ENCODE measurements around the gene CRIM1.

Gene CRIM1

GRCh38 chr2:36462311-36462935 is 106.8 kb downstream of the CRIM1 start:
- no peaks in the 10 kb centered on the region for H3K79me2 ChIP-seq (ENCODE audit: low read length)
- H3K4me1 ChIP-seq (ENCODE audit: low read length) = peaks cover 4% of the 10 kb centered on the region; the same call in 1 of the 2 replicates
- no peak overlapping the region for H3K27ac ChIP-seq (ENCODE audit: low read length)
- no peaks in the 10 kb centered on the region for H3K9me3 ChIP-seq (replicated peaks; ENCODE audit: insufficient read depth, low read length)
- no peaks in the 10 kb centered on the region for H3K36me3 ChIP-seq (replicated peaks; ENCODE audit: insufficient read depth, low read length)
- no peaks in the 10 kb centered on the region for H3F3A ChIP-seq (ENCODE audit: insufficient read depth, low read length)
- H3K4me2 ChIP-seq (ENCODE audit: low read depth, low read length) = no peak overlapping the region
- H4K20me1 ChIP-seq (ENCODE audit: insufficient read depth, low read length) = no peaks in the 10 kb centered on the region
- H3K9ac ChIP-seq (ENCODE audit: low read length) = no peak overlapping the region
- H2AFZ ChIP-seq (ENCODE audit: low read length) = no peak overlapping the region
- H3K27me3 ChIP-seq (replicated peaks; ENCODE audit: insufficient read depth, low read length) = no peaks in the 10 kb centered on the region
- H3K9me2 ChIP-seq (replicated peaks; ENCODE audit: insufficient read depth, low read length) = no peaks in the 10 kb centered on the region
- no peak for TF ChIP-seq EZH2phosphoT487 (IDR thresholded peaks at IDR 0.05; ENCODE audit: low read length)
- no peak for TF ChIP-seq CTCF (IDR thresholded peaks at IDR 0.05; ENCODE audit: low read length)
- no peak for TF ChIP-seq EZH2 (optimal IDR thresholded peaks at IDR 0.05; ENCODE audit: low read depth, low read length)
- DNase-seq = no peak
- H3K4me3 ChIP-seq (ENCODE audit: low read length) = no peak overlapping the region

- no peak for DNase-seq
- no peaks in the 10 kb centered on the region for H3K9me2 ChIP-seq (replicated peaks; ENCODE audit: insufficient read depth, low read length)
- no peaks in the 10 kb centered on the region for H3K36me3 ChIP-seq (replicated peaks; ENCODE audit: insufficient read depth, low read length)
- H3K4me1 ChIP-seq (ENCODE audit: low read length) = peaks cover 4% of the 10 kb centered on the region; the same call in 1 of the 2 replicates
- no peaks in the 10 kb centered on the region for H3K9me3 ChIP-seq (replicated peaks; ENCODE audit: insufficient read depth, low read length)
- H3K79me2 ChIP-seq (ENCODE audit: low read length) = no peaks in the 10 kb centered on the region
- no peaks in the 10 kb centered on the region for H4K20me1 ChIP-seq (ENCODE audit: insufficient read depth, low read length)
- no peaks in the 10 kb centered on the region for H3K27me3 ChIP-seq (replicated peaks; ENCODE audit: insufficient read depth, low read length)
- no peaks in the 10 kb centered on the region for H3F3A ChIP-seq (ENCODE audit: insufficient read depth, low read length)
- H3K27ac ChIP-seq (ENCODE audit: low read length) = no peak overlapping the region
- no peak overlapping the region for H3K9ac ChIP-seq (ENCODE audit: low read length)
- H2AFZ ChIP-seq (ENCODE audit: low read length) = no peak overlapping the region
- no peak for TF ChIP-seq CTCF (IDR thresholded peaks at IDR 0.05; ENCODE audit: low read length)
- no peak for TF ChIP-seq EZH2phosphoT487 (IDR thresholded peaks at IDR 0.05; ENCODE audit: low read length)
- TF ChIP-seq EZH2 (optimal IDR thresholded peaks at IDR 0.05; ENCODE audit: low read depth, low read length) = no peak
- H3K4me2 ChIP-seq (ENCODE audit: low read depth, low read length) = no peak overlapping the region
- H3K4me3 ChIP-seq (ENCODE audit: low read length) = no peak overlapping the region
Observed at GRCh38 chr2:36463365-36463764, 107.8 kb downstream of the CRIM1 start.

GRCh38 chr2:36464006-36464721 is 108.6 kb downstream of the CRIM1 start:
- H3K4me1 ChIP-seq (ENCODE audit: low read length) = peaks cover 4% of the 10 kb centered on the region; the same call in 1 of the 2 replicates
- H4K20me1 ChIP-seq (ENCODE audit: insufficient read depth, low read length) = no peaks in the 10 kb centered on the region

More at GRCh38 chr2:36464006-36464721, 108.6 kb downstream of the CRIM1 start:
- H3K27me3 ChIP-seq (replicated peaks; ENCODE audit: insufficient read depth, low read length) = no peaks in the 10 kb centered on the region
- DNase-seq = no peak
- no peak overlapping the region for H3K4me2 ChIP-seq (ENCODE audit: low read depth, low read length)
- H3F3A ChIP-seq (ENCODE audit: insufficient read depth, low read length) = no peaks in the 10 kb centered on the region
- no peaks in the 10 kb centered on the region for H3K9me3 ChIP-seq (replicated peaks; ENCODE audit: insufficient read depth, low read length)
- H3K27ac ChIP-seq (ENCODE audit: low read length) = no peak overlapping the region
- H3K9me2 ChIP-seq (replicated peaks; ENCODE audit: insufficient read depth, low read length) = no peaks in the 10 kb centered on the region
- TF ChIP-seq CTCF (IDR thresholded peaks at IDR 0.05; ENCODE audit: low read length) = no peak
- no peak for TF ChIP-seq EZH2 (optimal IDR thresholded peaks at IDR 0.05; ENCODE audit: low read depth, low read length)
- TF ChIP-seq EZH2phosphoT487 (IDR thresholded peaks at IDR 0.05; ENCODE audit: low read length) = no peak
- H2AFZ ChIP-seq (ENCODE audit: low read length) = no peak overlapping the region
- H3K9ac ChIP-seq (ENCODE audit: low read length) = no peak overlapping the region
- no peaks in the 10 kb centered on the region for H3K79me2 ChIP-seq (ENCODE audit: low read length)
- H3K36me3 ChIP-seq (replicated peaks; ENCODE audit: insufficient read depth, low read length) = no peaks in the 10 kb centered on the region
- H3K4me3 ChIP-seq (ENCODE audit: low read length) = no peak overlapping the region
